ENCODE data around the gene GIN1. TPM values are rescaled to one million over a fixed set of nuclear protein-coding genes. Genes with fewer than 3 reads are reported as not detected.
A peak's percentile ranks its signal among the peaks of the same experiment; 100 is the strongest.

Gene GIN1
- total RNA-seq, 2 experiments from 2014 or later: 9.6 to 10.8 TPM

GRCh38 chr5:103127292-103127817, 7.4 kb upstream of the GIN1 start:
- no peak for DNase-seq
- no peak overlapping the region for H3K4me3 Mint-ChIP-seq
- peaks cover 18% of the 10 kb centered on the region for H3K36me3 Mint-ChIP-seq (ENCODE audit: low read depth)
- no peaks in the 10 kb centered on the region for H3K27me3 Mint-ChIP-seq
- no peak overlapping the region for H3K27ac Mint-ChIP-seq
- H3K9me3 Mint-ChIP-seq: no peaks in the 10 kb centered on the region
- peaks cover 11% of the 10 kb centered on the region for H3K4me1 Mint-ChIP-seq
- CTCF ChIA-PET: interaction anchor here (1.7 kb wide), 1 partner anchor 10 kb away, joined by 6 read pairs; no protein-coding TSS in a partner anchor
- POLR2A ChIA-PET: no interaction called here

- Mint-ChIP-seq H3K27me3 (no peaks in the 10 kb centered on the region), H3K4me3 (no peak overlapping the region), H3K4me1 (peaks cover 19% of the 10 kb centered on the region), H3K9me3 (no peaks in the 10 kb centered on the region), H3K27ac (no peak overlapping the region), H3K36me3 (ENCODE audit: low read depth) (peaks cover 19% of the 10 kb centered on the region)
- ChIA-PET POLR2A (no interaction called here), CTCF (interaction anchor here (1.7 kb wide), 1 partner anchor 11 kb away, joined by 6 read pairs; no protein-coding TSS in a partner anchor)
- DNase-seq: no peak
These were observed 6.6 kb upstream of the GIN1 start for GRCh38 chr5:103126557-103126956.

GRCh38 chr5:103122242-103122641, 2.3 kb upstream of the GIN1 start:
- Mint-ChIP-seq H3K4me1 (peaks cover 37% of the 10 kb centered on the region), H3K9me3 (no peaks in the 10 kb centered on the region), H3K27me3 (no peaks in the 10 kb centered on the region), H3K36me3 (ENCODE audit: low read depth) (peaks cover 11% of the 10 kb centered on the region), H3K4me3 (no peak overlapping the region), H3K27ac (no peak overlapping the region)
- ChIA-PET POLR2A (no interaction called here), CTCF (no interaction called here)
- DNase-seq: no peak

- H3K36me3 Mint-ChIP-seq (ENCODE audit: low read depth): peaks cover 11% of the 10 kb centered on the region
- ChIA-PET CTCF (interaction anchor here (0.6 to 1.8 kb wide), 10 partner anchors 17 to 439 kb away, joined by 3 to 7 read pairs (median 3); partner anchors contain the start of gene MACIR), POLR2A (interaction anchor here (0.6 to 3.3 kb wide), 19 partner anchors 8 to 368 kb away, joined by 3 to 33 read pairs (median 5); partner anchors contain the start of gene MACIR)
- no peaks in the 10 kb centered on the region for H3K9me3 Mint-ChIP-seq
- H3K4me3 Mint-ChIP-seq: peak overlapping the region; percentile 92
- DNase-seq: peak; percentile 23
- H3K4me1 Mint-ChIP-seq: peaks cover 44% of the 10 kb centered on the region
- H3K27me3 Mint-ChIP-seq: no peaks in the 10 kb centered on the region
- peak overlapping the region; percentile 99 for H3K27ac Mint-ChIP-seq
These were observed 766 bp upstream of the GIN1 start for GRCh38 chr5:103120607-103121200.

- H3K4me1 Mint-ChIP-seq: peaks cover 52% of the 10 kb centered on the region
- H3K27me3 Mint-ChIP-seq: no peaks in the 10 kb centered on the region
- ChIA-PET POLR2A (interaction anchor here (0.9 to 3.3 kb wide), 21 partner anchors 8 to 823 kb away, joined by 3 to 33 read pairs (median 6); partner anchors contain the start of genes MACIR and SLCO4C1), CTCF (interaction anchor here (0.7 to 1.8 kb wide), 6 partner anchors 21 to 372 kb away, joined by 3 to 7 read pairs (median 4); partner anchors contain the start of gene MACIR)
- H3K4me3 Mint-ChIP-seq: peak overlapping the region; percentile 92
- H3K36me3 Mint-ChIP-seq (ENCODE audit: low read depth): peaks cover 24% of the 10 kb centered on the region
- no peaks in the 10 kb centered on the region for H3K9me3 Mint-ChIP-seq
- H3K27ac Mint-ChIP-seq: peak overlapping the region; percentile 99
- DNase-seq: no peak
These were observed 721 bp downstream of the GIN1 start for GRCh38 chr5:103119070-103119764.

- H3K4me3 Mint-ChIP-seq: no peak overlapping the region
- H3K9me3 Mint-ChIP-seq: no peaks in the 10 kb centered on the region
- ChIA-PET POLR2A (interaction anchor here (0.6 kb wide), 1 partner anchor 224 kb away, joined by 3 read pairs; no protein-coding TSS in a partner anchor), CTCF (no interaction called here)
- H3K27me3 Mint-ChIP-seq: no peaks in the 10 kb centered on the region
- peaks cover 23% of the 10 kb centered on the region for H3K36me3 Mint-ChIP-seq (ENCODE audit: low read depth)
- no peak for DNase-seq
- H3K27ac Mint-ChIP-seq: peak overlapping the region; percentile 10
- H3K4me1 Mint-ChIP-seq: peaks cover 51% of the 10 kb centered on the region
These were observed 2.4 kb downstream of the GIN1 start for GRCh38 chr5:103117471-103117991.

GRCh38 chr5:103114440-103114839, 5.5 kb downstream of the GIN1 start:
- ChIA-PET POLR2A (no interaction called here), CTCF (no interaction called here)
- Mint-ChIP-seq H3K4me3 (no peak overlapping the region), H3K36me3 (ENCODE audit: low read depth) (peaks cover 34% of the 10 kb centered on the region), H3K27ac (no peak overlapping the region), H3K4me1 (peaks cover 57% of the 10 kb centered on the region), H3K9me3 (peaks cover 6% of the 10 kb centered on the region), H3K27me3 (no peaks in the 10 kb centered on the region)
- no peak for DNase-seq

GRCh38 chr5:103112910-103113309, 7.0 kb downstream of the GIN1 start:
- Mint-ChIP-seq H3K9me3 (peaks cover 6% of the 10 kb centered on the region), H3K4me1 (peaks cover 51% of the 10 kb centered on the region), H3K27me3 (no peaks in the 10 kb centered on the region), H3K27ac (no peak overlapping the region), H3K4me3 (no peak overlapping the region), H3K36me3 (ENCODE audit: low read depth) (peaks cover 46% of the 10 kb centered on the region)
- ChIA-PET POLR2A (no interaction called here), CTCF (no interaction called here)
- no peak for DNase-seq

- peak overlapping the region; percentile 36 for H3K4me3 Mint-ChIP-seq
- POLR2A ChIA-PET: interaction anchor here (2.6 kb wide), 1 partner anchor 8 kb away, joined by 27 read pairs; the partner anchor contains the start of genes GIN1 and PPIP5K2
These were observed 8.5 kb downstream of the GIN1 start for GRCh38 chr5:103111468-103111867.

GRCh38 chr5:103110403-103110802, 9.5 kb downstream of the GIN1 start:
- Mint-ChIP-seq H3K4me1 (peaks cover 37% of the 10 kb centered on the region), H3K9me3 (peaks cover 6% of the 10 kb centered on the region), H3K27ac (no peak overlapping the region), H3K27me3 (no peaks in the 10 kb centered on the region), H3K4me3 (no peak overlapping the region), H3K36me3 (ENCODE audit: low read depth) (peaks cover 50% of the 10 kb centered on the region)
- POLR2A ChIA-PET: interaction anchor here (2.6 kb wide), 1 partner anchor 9 kb away, joined by 27 read pairs; the partner anchor contains the start of genes GIN1 and PPIP5K2
- no peak for DNase-seq
- CTCF ChIA-PET: no interaction called here

More at GRCh38 chr5:103111468-103111867, 8.5 kb downstream of the GIN1 start:
- Mint-ChIP-seq H3K9me3 (peaks cover 6% of the 10 kb centered on the region), H3K4me1 (peaks cover 41% of the 10 kb centered on the region), H3K27me3 (no peaks in the 10 kb centered on the region), H3K36me3 (ENCODE audit: low read depth) (peaks cover 51% of the 10 kb centered on the region), H3K27ac (peak overlapping the region; percentile 85)
- peak; percentile 43 for DNase-seq
- CTCF ChIA-PET: no interaction called here

GRCh38 chr5:103109277-103109676, 10.7 kb downstream of the GIN1 start:
- ChIA-PET POLR2A (interaction anchor here (1.3 kb wide), 1 partner anchor 10 kb away, joined by 8 read pairs; the partner anchor contains the start of genes GIN1 and PPIP5K2), CTCF (no interaction called here)
- peaks cover 30% of the 10 kb centered on the region for H3K4me1 Mint-ChIP-seq

GRCh38 chr5:103108086-103108485, 11.9 kb downstream of the GIN1 start:
- no peaks in the 10 kb centered on the region for H3K27me3 Mint-ChIP-seq
- H3K4me3 Mint-ChIP-seq: no peak overlapping the region
- no peak for DNase-seq
- H3K27ac Mint-ChIP-seq: no peak overlapping the region
- POLR2A ChIA-PET: no interaction called here
- H3K4me1 Mint-ChIP-seq: peaks cover 29% of the 10 kb centered on the region
- peaks cover 6% of the 10 kb centered on the region for H3K9me3 Mint-ChIP-seq
- peaks cover 40% of the 10 kb centered on the region for H3K36me3 Mint-ChIP-seq (ENCODE audit: low read depth)
- CTCF ChIA-PET: no interaction called here

More at GRCh38 chr5:103109277-103109676, 10.7 kb downstream of the GIN1 start:
- no peak overlapping the region for H3K4me3 Mint-ChIP-seq
- peaks cover 6% of the 10 kb centered on the region for H3K9me3 Mint-ChIP-seq
- H3K36me3 Mint-ChIP-seq (ENCODE audit: low read depth): peaks cover 42% of the 10 kb centered on the region
- H3K27ac Mint-ChIP-seq: no peak overlapping the region
- no peaks in the 10 kb centered on the region for H3K27me3 Mint-ChIP-seq
- DNase-seq: no peak

GRCh38 chr5:103102234-103102633, 17.7 kb downstream of the GIN1 start:
- Mint-ChIP-seq H3K36me3 (ENCODE audit: low read depth) (peaks cover 17% of the 10 kb centered on the region), H3K4me1 (peaks cover 1% of the 10 kb centered on the region), H3K9me3 (no peaks in the 10 kb centered on the region), H3K4me3 (no peak overlapping the region), H3K27me3 (no peaks in the 10 kb centered on the region), H3K27ac (no peak overlapping the region)
- DNase-seq: no peak
- CTCF ChIA-PET: no interaction called here
- POLR2A ChIA-PET: no interaction called here
